ENCODE results near the gene PCDH9.

PCDH9 gene

GRCh38 chr13:66491251-66491650 is 738.9 kb downstream of the PCDH9 start:
- DNase-seq, result no peak

DNA sequence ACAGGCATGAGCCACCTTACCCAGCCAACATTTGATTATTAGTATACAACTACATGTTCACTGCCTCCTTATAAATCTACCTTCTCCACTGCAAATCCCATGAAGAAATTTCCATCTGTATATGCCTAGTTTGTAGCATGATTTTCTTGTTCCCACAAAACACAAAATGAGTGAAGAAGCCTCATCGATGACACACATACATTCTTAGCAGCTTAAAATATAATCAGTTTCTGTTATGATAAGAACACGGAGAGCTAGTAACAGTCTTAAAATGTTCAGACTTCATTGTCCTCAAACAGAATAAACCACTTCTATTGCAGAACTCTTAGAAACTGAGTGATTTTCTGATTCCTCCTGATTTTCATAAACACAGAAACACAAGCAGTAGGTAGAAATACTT is 740.5 kb downstream of the PCDH9 start:
- no peak for DNase-seq

GRCh38 chr13:66489172-66489571 is 741.0 kb downstream of the PCDH9 start:
- DNase-seq, result no peak

DNA sequence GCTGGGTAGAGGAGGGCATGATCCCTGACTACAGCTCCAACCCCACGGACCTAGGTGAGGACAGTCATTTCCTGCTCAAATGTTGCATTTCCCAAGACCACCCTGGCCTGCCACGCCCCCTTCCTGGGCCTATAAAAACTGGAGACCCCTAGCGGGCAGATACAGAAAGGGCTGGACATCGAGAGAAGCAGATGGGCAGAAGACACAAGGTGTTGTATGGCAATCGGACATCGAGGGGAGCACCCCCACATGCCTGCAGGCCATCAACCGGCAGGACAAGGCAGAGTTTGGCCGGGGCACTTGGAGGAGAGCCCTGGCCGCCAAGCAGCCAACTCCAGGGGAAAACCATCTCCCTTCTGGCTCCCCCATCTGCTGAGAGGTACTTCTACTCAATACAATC is 746.4 kb downstream of the PCDH9 start:
- no peak for DNase-seq

DNA sequence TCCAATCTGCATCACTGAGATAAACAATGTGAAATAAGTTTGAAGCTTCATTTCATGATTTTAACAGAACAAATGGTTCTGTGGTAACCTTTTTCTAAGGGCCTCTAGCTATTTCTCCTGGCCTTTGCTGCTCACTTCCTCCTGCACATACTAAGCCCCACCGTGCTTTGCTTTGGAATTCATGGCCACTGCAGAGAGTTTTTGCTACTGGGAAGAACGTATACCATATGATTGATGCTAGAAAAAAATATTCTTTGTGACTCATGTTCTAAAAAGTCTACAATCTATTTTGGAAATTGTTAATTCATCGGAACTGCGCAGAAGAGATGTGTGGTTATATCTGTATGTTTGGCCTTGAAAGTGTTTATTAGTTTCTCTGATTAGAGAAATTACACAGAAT is 747.3 kb downstream of the PCDH9 start:
- DNase-seq, result no peak

GRCh38 chr13:66477816-66478215 is 752.3 kb downstream of the PCDH9 start:
- DNase-seq, result no peak

- no peak for DNase-seq
Measured at GRCh38 chr13:66475061-66475460, 755.1 kb downstream of the PCDH9 start.

DNA sequence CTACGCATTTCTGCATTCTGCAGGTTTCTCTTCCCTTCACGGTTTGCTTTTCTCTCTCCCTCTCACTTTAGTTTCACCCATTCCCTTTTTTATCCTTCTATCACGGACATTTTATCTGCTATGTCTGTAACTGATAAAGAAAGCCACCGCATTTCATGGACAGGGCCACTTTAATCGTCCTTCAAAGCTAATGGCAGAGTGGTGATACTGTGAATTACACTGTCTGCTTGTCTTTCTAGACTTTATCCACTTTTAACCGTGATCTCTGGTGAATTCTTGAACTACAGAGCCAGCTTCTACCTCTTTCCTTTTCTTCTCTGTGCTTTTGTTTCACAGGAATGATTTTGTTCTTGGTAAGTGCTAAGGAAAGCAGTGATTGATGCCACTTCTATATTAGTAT is 760.4 kb downstream of the PCDH9 start:
- no peak for DNase-seq

GRCh38 chr13:66468656-66469055 is 761.5 kb downstream of the PCDH9 start:
- DNase-seq, result no peak

- DNase-seq, result no peak
Measured at GRCh38 chr13:66462187-66462586, 767.9 kb downstream of the PCDH9 start.

DNA sequence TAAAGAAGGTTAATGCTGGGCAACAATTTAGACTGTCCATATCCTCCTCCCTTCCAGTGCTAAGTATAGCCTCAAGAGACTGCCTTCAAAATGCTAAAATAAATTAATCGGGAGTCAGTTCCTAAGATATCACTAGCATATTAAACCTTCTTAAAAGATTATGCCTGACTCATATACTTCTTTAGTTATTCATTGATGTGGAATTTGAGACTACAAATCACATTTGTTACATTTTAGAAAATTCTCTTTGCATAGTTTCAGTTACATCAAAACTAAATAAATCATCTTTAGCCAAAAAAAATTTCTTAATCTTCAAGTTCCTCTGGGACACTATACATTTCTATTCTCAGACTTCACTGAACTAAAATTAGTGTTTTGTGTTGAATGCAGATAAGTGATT is 769.1 kb downstream of the PCDH9 start:
- DNase-seq, result no peak

DNA sequence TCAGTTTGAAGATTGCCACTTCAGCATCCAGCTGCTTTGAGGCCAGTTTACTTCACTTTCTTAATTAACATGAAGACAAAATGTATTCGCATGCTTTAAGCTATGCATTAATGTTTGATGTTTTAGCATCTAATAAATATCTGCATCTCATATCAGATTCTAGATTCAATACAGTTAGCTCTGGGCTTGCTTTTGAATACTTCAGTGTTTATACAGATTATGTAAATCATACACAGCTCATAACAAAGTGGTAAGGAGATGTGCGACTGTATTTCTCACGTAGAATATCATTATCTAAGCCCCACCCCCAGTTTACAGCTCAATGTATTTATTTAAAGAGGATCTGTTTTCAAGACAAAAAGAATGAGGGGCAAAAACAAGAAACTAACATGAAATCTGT is 770.5 kb downstream of the PCDH9 start:
- no peak for DNase-seq

DNA sequence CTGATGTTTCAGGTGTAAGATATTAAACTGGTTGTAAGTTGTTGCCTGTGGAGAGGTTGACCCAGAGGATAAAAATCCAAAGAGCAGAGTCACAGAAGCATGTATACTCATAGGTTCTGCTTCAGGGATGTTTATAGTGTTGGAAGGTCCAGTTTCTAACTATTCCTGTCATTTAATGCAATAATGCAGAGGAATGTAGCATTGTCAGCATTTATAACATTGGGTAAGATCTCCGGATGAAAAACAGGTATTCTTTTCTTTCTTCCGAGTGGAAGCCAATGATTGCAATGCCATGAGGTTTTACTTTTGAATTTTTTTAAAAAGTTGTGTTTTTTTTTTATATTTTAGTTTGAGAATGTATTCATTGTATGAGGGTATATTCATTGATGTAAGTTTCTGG is 771.0 kb downstream of the PCDH9 start:
- no peak for DNase-seq

- no peak for DNase-seq
Measured at GRCh38 chr13:66446413-66446812, 783.7 kb downstream of the PCDH9 start.

DNA sequence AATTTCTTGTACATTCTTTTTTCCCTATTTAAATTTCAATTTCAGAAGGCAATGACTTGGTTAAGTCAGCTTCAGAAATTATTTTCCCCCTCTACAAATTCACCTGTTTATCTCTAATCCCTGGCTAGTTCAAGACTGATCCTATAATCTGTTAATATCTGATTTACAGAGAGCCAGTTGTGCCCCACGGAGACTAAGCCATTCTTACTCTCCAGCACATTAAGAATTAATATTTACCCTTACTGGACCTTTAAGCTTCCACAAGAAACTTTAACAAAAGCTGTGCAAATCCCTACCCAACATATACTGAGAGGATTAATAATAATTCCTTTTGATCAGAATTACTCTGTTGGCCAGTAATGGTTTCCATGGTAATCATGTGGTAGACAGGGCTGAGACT is 786.2 kb downstream of the PCDH9 start:
- no peak for DNase-seq

DNA sequence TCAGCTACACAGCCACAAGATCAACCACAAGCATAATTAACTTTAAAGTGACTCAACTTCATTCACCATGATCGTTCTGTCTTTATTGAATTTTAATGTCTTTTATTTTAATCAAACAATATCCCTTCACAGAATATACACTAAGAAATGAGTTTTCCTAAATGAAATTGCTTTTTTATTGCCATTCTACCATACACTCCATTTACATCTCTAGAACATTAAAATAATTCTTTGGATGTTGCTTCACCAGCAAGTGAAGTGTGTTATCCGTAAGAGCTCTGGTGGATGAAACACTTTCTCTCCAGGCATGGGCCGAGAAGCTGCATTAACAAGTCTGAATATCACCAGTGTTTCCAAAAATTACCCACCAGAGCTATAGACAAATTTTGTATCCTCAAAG is 789.2 kb downstream of the PCDH9 start:
- DNase-seq, result no peak

DNA sequence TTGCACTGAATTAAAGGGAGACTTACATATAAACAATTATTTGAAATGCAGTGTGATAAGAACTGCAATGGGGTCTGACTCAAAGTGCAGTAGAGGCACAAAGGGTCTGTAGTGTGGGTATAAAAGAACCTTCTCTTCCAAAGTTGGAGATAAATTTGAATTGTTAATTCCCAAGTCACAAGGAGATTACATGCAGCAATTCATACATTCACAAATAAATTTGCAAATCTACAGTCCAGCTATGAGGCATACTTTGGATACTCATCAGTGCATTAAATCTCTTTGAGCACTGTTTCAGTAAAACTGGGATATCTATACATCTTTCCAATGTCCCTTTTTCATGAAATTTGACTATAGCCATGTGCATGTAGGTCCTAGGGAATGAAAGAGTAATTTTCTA is 799.4 kb downstream of the PCDH9 start:
- no peak for DNase-seq

DNA sequence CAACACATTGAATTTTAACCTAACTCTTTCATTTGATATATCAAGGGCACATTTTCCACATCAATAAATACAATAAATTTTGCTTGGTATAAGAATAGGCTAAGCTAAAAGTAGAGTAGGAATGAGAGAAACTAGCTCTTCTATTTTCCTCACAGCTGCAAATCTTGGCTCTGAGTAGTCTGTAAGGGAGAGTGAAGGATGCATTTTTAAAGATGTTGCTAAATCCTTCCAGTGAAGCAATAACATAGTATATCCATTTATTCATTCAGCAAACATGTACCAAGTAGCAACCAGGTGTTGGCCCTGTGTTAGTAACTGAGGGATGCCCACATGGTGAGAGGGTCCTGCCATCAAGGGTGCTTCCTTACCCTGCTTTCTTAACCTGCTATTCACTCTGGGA is 799.9 kb downstream of the PCDH9 start:
- no peak for DNase-seq

GRCh38 chr13:66429156-66429555 is 801.0 kb downstream of the PCDH9 start:
- DNase-seq, result no peak

GRCh38 chr13:66427458-66427861 is 802.7 kb downstream of the PCDH9 start:
- no peak for DNase-seq

DNA sequence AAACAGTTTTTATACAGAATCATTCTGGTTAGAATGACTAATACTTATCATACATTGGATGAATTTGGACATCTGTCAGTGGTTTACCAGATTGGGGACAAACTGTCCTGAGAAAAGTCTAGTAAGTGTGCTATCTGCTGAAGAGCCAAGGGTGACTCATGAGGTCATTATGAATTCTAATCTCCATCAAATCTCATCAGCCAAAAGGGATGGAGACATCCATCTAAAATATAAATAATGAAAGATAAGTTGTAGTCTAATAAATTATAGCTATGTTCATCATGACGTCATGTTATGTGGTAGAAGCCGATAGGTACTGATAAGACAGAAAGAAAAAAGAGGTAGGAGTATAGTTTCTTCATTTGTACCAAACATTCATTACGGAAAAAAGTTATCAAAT is 804.4 kb downstream of the PCDH9 start:
- no peak for DNase-seq

DNA sequence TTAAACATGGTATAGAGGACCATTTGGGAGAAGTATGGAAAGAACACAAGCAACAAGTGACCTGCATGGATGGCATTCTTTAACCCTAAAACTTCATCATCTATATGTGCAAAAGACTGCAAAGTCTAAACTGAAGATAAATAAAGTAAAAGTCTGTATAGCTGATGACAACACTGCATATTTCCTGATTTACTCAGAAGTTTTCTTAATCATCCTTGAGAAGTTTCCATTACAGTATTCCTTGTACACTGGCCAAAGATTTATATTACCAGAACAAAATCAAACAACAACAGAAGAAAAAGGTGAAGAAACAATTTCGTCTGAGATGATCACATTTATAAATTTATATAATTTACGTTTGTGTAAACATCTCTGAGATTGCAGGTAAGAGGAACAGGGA is 805.7 kb downstream of the PCDH9 start:
- no peak for DNase-seq

GRCh38 chr13:66415444-66415843 is 814.7 kb downstream of the PCDH9 start:
- DNase-seq, result no peak

DNA sequence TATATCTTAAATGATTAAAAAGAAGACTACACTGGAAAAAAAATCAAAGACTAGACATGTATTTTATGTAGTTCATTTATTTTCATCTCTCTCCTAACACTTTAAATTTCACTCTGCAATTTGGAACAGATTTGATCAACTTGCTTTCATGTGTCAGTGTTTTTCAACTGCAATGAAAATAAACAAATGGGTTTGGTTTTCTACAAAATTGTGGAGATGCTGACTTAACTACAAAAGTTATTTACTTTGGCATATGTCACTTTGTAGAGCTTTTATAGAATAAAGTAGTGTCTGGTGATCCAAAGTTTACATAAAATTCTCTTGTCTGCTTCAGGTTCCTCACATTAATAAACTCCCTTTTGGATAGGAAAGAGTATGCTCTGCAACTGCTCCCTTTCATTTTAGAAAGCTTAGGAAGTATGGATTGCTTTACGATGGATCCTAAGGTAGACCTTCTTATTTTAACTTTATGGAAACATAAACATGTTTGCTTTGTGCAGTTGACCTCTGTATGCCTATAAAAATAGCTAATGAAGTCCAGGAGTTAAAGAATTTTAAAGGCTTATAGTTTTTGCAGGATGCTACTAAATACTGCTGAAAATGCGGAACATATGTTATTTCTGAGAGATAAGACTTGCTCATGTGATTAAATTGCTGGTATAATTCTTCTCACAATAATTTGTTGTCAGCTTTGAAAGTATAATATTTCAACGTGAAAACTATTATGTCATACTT is 815.9 kb downstream of the PCDH9 start:
- DNase-seq, result no peak

DNA sequence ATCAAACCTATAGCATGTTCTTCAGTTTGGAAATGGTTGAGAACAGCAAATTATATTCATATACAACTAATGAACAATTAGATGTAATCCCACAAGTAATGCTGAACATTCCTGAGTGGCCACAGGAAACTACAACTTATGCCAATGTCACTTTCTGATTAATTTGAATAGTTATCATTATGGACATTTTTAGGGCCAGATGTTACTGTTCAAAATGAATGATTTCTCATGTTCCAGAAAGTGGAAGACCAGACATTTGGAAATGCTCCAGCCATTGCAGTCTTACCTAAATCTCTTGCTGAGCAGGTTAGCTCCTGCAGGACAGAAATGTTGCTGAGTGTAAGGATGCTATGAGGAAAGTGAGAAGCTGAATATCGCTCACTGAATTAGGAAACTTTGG is 819.8 kb downstream of the PCDH9 start:
- no peak for DNase-seq

- DNase-seq, result no peak
Measured at GRCh38 chr13:66409542-66409941, 820.6 kb downstream of the PCDH9 start.
